RPMI8226 (cell line): ENCODE data around the gene IL1RL1.
A peak's percentile ranks its signal among the peaks of the same experiment; 100 is the strongest.

Experiments used
- DNase-seq: peaks from one replicate; pipeline ENCODE4 v3.0.0-alpha.2; 2015

Gene IL1RL1

GRCh38 chr2:102310964-102311640 lies at the start of gene IL1RL1:
TSS of gene IL1RL1 (plus strand) at chr2:102311563. CDS start at chr2:102338265, 26,702 bp downstream.
- no peak for DNase-seq

DNA sequence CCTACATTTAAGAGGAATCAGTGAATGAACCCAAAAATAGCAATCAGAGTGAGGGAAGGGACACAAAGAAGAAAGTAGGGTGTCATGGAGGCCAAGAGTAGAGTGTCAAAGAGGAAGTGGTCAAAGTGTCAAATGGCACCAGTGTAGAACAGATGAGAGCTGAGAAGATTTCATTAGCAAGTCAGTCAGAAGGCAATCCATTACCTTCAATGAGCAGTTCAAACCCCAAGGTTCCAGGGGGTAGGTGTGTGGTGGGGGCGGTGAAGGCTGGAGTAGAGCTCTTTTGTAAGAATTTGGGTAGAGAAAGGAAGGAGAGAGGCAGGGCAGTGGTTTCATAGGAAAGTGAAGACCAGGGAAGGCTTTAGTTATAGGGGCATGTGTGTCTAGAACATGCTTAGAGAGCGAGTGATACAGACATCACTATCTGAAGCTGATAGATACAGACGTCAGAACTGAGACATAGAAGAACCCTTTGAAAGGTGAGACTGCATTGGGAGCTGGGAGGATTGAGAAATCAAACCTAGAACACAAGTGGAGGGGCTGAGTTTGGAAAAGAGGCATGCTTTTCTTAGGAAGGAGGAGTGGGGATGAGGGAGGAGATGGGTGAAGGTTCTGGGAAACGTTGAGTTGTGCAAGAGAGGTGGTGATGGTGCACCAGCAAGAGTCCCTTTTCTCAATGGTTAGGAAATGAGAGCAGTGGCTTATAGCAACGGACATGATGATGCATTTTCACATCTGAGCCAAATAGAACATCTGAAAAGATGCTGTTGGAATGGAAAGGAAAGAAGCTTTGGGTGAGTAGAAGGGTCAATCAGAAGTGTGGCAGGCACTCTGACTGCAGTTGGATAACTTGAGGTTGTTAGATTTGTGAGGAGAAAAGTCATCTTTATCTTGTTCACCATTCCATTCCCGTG lies 48.9 kb upstream of the IL1RL1 start:
- no peak for DNase-seq

GRCh38 chr2:102264952-102265351 lies 46.4 kb upstream of the IL1RL1 start:
- no peak for DNase-seq

DNA sequence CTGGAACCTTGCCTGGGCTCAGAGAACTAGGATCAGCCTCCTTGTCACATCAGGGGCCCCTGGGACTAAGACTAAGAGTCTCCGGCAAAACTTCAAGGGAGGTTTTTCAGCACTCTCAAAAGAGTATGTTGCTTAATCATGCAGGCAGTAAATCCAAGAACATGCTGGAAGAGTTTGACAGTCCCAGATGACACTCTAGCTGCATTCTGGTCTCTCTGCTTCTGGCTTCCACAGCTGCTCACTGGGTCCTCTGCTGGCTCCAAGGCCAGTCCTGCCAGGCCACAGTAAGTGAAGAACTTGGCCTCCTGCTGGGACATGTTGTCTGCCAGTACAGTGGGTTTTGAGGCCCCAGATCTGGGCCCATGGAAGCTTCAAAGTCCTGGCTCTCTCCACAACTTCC lies 45.2 kb upstream of the IL1RL1 start:
- DNase-seq = no peak

DNA sequence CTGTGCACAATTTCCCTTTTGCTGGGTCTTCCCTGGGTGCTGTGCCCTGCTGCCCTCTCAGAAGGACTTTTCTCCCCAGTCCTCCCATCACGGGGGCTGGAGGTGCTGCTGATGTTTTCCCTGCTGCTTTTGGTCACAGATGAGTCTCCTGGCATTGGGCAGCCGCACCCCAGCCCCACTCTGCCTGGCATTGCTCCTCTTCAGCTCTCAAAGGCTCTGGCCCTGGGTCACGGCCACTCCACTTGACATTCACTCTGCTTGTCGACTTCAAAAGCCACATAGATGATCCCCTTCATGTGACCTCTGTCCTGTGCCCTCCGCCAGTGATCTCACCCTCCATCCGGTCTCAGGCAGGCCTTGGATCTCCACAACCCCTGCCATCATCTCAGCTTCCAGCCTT lies 43.6 kb upstream of the IL1RL1 start:
- no peak for DNase-seq

- DNase-seq = no peak
These were observed 42.7 kb upstream of the IL1RL1 start for GRCh38 chr2:102268510-102269199.

GRCh38 chr2:102269200-102269524 lies 42.2 kb upstream of the IL1RL1 start:
- no peak for DNase-seq

DNA sequence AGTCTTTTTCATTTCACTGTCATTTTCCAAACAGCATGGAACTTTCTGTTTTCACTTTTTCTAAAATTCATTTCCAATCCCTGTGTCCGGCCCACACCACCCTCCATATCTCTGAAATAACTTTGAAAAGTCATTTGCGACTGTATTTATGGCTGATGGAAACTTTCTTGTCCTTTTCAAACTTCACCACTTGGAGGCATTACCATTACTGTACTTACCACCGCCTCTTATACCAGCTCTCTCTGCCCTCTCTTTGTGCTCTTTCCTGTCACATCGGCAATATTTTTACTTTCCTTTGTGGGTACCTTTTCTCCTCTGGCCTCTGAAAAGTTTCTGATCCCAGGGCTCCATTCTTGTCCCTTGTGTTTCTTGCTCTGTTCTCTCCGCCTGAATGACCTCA lies 39.5 kb upstream of the IL1RL1 start:
- no peak for DNase-seq

GRCh38 chr2:102273619-102274211 lies 37.6 kb upstream of the IL1RL1 start:
- no peak for DNase-seq

GRCh38 chr2:102276549-102277201 lies 34.7 kb upstream of the IL1RL1 start:
- DNase-seq = no peak

- DNase-seq = no peak
These were observed 34.1 kb upstream of the IL1RL1 start for GRCh38 chr2:102277202-102277700.

DNA sequence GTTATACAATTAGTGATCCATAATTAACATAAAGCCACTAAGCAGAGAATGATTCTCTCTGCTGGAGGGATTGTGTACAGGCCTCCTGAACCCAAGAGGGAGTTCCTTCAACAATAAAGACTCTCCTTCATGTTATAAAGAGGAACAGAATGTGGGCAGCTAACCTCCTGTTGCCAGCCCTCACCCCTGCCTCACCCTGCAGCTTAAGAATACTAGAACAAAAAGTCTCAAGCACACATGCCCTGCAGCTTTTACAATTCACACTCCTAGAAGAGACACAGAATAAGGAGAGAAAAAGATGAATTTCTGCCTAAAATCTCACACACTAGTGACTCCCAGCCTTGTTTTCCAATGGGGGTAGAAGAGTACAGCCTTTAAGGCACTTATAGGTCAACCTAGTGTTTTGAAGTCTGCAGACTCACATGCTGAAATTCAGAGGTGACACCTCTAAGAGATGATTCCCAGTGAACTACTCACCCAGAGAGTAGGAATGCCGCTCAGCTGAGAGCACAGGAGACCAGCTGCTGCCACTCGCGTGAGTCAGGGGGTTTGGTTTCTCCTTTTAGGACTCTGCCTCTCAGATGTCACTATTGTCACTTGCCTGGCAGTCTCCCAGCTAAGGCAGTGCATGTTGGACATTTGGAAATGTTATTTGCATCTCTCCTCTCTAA lies 32.5 kb upstream of the IL1RL1 start:
- no peak for DNase-seq

- no peak for DNase-seq
These were observed 32.0 kb upstream of the IL1RL1 start for GRCh38 chr2:102279391-102279735.

DNA sequence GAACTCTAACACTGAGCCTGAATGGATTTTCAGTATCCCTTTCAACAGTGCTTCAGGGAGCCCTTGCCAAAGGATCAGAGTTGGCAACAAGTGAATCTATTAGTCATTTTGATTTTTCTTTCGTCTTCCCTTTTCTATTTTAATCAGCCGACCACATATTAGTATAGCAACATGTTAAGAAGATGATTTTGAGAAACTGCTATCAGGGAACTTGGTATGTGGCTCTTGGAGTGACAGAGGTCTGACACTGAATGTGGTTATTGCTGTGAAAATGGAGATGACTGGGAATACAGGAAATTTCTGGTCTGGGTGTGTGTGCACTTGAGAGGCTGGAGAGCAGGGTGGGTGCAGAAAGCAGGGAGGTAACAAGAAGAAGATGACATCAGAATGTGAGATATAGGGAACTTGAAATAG lies 28.7 kb upstream of the IL1RL1 start:
- no peak for DNase-seq

DNA sequence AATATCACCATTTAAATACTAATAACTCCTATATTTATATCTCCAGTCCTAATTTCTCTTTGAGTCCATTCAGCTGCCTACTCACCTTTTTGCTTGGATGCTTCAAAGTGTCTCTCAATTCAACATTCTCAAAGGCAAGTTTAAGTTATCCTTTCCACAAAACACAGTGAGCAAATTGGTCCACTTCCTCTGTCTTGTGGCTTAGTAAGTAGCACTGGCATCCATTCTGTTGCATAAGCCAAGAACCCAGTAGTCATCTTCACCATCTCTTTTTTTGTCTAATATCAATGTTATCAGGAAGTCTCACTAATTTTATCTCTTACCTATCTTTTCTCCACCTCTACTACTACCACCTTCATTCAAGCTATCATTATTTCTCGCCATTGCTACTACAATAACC lies 27.4 kb upstream of the IL1RL1 start:
- no peak for DNase-seq

DNA sequence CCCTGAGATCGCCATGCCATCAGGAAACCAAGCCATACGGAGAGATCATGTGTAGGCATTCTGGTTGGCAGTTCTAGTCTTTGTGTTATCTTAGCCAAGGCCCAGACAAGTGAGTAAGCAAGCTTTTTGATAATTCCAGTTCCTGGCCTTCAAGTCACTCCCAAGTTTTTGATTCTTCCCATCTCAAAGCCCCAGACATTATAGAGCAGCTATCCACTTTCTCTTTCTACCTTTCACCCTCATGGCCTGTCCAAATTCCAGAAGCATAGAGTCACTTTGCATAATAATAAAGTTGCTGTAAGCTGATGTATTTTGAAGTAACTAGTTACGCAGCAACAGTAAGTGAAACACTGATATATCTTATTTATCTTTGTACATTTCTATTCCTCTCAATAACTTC lies 26.8 kb upstream of the IL1RL1 start:
- DNase-seq = no peak

DNA sequence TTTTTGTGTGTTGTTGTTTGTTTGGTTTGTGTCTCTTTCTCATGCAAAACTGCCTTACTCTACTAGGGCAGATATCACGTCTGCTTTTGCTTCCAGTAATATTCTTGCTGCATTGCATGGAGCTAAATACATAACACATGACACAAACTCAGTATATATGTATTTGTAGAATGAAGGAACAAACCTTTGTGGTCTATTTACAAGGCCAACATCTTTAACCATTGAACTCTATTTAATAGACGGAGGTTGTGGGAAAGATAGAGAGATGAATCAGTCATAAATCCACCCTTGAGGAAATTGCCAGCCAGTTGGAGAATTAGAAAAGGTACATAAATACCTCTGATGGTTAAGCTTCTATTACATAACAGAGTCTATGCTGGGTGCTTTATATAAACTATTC lies 26.0 kb upstream of the IL1RL1 start:
- no peak for DNase-seq

DNA sequence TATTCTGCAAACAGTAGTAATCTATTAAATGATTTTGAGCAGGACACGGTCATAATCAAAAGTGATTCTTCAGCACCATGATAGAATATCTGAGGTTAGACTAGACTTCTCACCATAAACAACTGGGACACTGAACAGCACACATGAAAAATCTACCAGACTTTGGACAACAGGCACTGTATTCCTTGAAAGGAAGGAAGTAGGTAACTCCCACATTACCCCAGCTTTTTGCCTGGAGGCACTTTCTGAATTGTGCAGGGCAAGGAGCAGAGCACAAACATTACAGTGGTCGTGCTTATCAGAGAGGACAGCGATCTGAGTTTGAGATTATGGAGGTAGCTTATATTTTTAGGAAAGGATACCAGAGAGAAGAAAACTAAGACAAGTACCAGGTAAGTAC lies 25.3 kb upstream of the IL1RL1 start:
- DNase-seq = no peak

- DNase-seq = no peak
These were observed 22.2 kb upstream of the IL1RL1 start for GRCh38 chr2:102289129-102289528.

DNA sequence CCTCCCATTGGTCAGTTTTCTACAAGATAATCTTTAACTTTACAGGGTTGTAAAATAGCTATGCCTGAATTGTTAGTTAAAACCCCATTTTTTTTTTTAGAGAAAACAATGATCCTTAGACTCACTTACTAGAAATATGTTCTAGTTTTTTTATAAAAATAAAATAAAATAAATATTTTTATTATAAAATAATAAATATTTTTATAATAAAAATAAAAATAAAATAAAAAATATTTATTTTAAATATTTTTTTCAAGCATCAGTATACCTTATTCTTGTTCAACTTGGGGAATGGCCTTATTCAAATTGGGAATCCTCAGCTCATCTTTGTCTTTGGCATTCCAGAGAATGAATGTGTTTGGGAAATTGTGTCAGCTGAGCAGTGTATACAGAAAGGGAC lies 20.8 kb upstream of the IL1RL1 start:
- no peak for DNase-seq

GRCh38 chr2:102291319-102292075 lies 19.9 kb upstream of the IL1RL1 start:
- peak; percentile 2 for DNase-seq
